GM12801 (cell line): ENCODE data around the gene ANKFY1.

Source experiments
- CTCF ChIP-seq: IDR thresholded peaks from one replicate; pipeline ENCODE4 v1.5.1; 2011; ENCODE audit warnings: control low read depth; ENCODE audit not compliant: insufficient read length; ENCODE audit errors: extremely low read depth

ANKFY1 gene

DNA sequence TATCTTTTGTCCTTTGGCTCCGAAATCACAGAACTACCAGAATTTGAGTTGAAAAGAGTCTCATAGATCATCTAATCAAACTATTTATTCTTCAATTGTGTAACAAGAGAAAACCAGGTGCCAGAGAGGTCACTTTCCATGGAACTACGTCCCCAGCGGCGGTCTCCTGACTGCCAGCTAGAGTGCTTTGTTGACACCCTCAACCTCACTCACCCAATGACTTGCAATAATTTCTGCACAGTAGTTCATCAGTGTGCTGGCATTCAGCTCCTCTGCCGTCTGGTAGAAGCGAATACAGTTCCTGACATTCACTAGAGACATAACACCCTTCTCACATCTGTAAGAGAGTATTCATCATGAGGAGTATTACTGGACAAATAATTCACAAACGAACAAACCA is 54.2 kb downstream of the ANKFY1 start:
- no peak for TF ChIP-seq CTCF

- no peak for TF ChIP-seq CTCF
Measured at GRCh38 chr17:4208238-4208637, 55.5 kb downstream of the ANKFY1 start.

GRCh38 chr17:4206962-4207361 is 56.8 kb downstream of the ANKFY1 start:
- no peak for TF ChIP-seq CTCF

GRCh38 chr17:4205917-4206316 is 57.9 kb downstream of the ANKFY1 start:
- no peak for TF ChIP-seq CTCF

GRCh38 chr17:4204710-4205173 is 59.0 kb downstream of the ANKFY1 start:
- no peak for TF ChIP-seq CTCF

DNA sequence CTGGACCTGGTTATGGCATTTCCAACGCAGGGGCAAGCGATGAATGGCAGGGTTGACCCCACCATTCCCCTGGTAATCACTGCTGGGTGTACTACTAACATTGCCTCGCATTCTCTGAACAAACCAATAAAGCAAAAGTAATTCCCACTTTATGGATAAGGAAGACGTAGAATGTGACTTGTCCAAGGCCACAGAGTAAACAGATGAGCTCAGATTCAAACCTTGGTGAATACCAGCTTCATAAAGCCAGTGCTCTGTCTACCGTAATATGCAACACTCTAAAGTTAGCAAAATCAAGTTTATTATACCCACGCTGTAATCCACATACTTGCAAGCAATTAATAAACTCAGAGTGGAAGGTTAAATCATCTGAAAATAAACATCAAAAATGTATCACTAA is 59.6 kb downstream of the ANKFY1 start:
- TF ChIP-seq CTCF = no peak

GRCh38 chr17:4201226-4201625 is 62.6 kb downstream of the ANKFY1 start:
- no peak for TF ChIP-seq CTCF
